ENCODE results near the gene DDRGK1. TPM values are rescaled to one million over a fixed set of nuclear protein-coding genes. Genes with fewer than 3 reads are reported as not detected.

DDRGK1 gene
- total RNA-seq, 1 experiment from 2014 or later = 65.5 TPM

GRCh38 chr20:3228750-3229032, 24.2 kb upstream of the DDRGK1 start:
- BruUV-seq (replicated peaks) = no TSS peak
- TF ChIP-seq CTCF (IDR thresholded peaks at IDR 0.05) (no peak), POLR2AphosphoS5 (IDR thresholded peaks at IDR 0.05; ENCODE audit: low read depth, low read length) (no peak), REST (IDR thresholded peaks at IDR 0.05; ENCODE audit: insufficient read depth in 1 of 2, low read depth in 2 of 2, low read length in 1 of 2) (no peak), TCF7L2 (IDR thresholded peaks at IDR 0.05; ENCODE audit: low read depth, low read length) (no peak), SIN3A (IDR thresholded peaks at IDR 0.05; ENCODE audit: borderline replicate concordance, insufficient read depth, low read depth, low read length) (no peak)
- H3K4me3 ChIP-seq (ENCODE audit: low read depth in 2 of 2, low read length in 2 of 2) = no peak overlapping the region
- no peaks in the 10 kb centered on the region for H3K27me3 ChIP-seq (ENCODE audit: control insufficient read depth, insufficient read depth, low read length)
- CTCF ChIA-PET = no interaction called here
- no peak for ATAC-seq
- POLR2A ChIA-PET = no interaction called here
- intact Hi-C loops (cut with micrococcal nuclease; ENCODE audit: unreplicated experiment) (no loop called here), in situ Hi-C loops (cut with HindIII; ENCODE audit: low pct_unique_long_range_greater_than_20kb, low sequenced_read_pairs) (no loop called here)
- no peak for DNase-seq (ENCODE audit: low read depth, low spot score)
- H3K4me1 ChIP-seq (ENCODE audit: control insufficient read depth, insufficient read depth, low read length) = peaks cover 25% of the 10 kb centered on the region
- H3K36me3 ChIP-seq (ENCODE audit: control insufficient read depth, insufficient read depth, low read length) = no peaks in the 10 kb centered on the region
- no peaks in the 10 kb centered on the region for H3K9me3 ChIP-seq (ENCODE audit: control insufficient read depth, insufficient read depth, low read depth, low read length)
- H3K27ac ChIP-seq (ENCODE audit: low read length) = no peak overlapping the region

- BruUV-seq (replicated peaks) = no TSS peak
- Histone ChIP-seq H3K4me3 (ENCODE audit: low read depth in 2 of 2, low read length in 2 of 2) (no peak overlapping the region), H3K9me3 (ENCODE audit: control insufficient read depth, insufficient read depth, low read depth, low read length) (no peaks in the 10 kb centered on the region), H3K4me1 (ENCODE audit: control insufficient read depth, insufficient read depth, low read length) (peaks cover 30% of the 10 kb centered on the region), H3K27me3 (ENCODE audit: control insufficient read depth, insufficient read depth, low read length) (no peaks in the 10 kb centered on the region), H3K36me3 (ENCODE audit: control insufficient read depth, insufficient read depth, low read length) (no peaks in the 10 kb centered on the region), H3K27ac (ENCODE audit: low read length) (no peak overlapping the region)
- ATAC-seq (no peak), DNase-seq (ENCODE audit: low read depth, low spot score) (no peak)
- in situ Hi-C loops (cut with HindIII; ENCODE audit: low pct_unique_long_range_greater_than_20kb, low sequenced_read_pairs) (no loop called here), intact Hi-C loops (cut with micrococcal nuclease; ENCODE audit: unreplicated experiment) (no loop called here)
- no peak for TF ChIP-seq TCF7L2 (IDR thresholded peaks at IDR 0.05; ENCODE audit: low read depth, low read length)
- TF ChIP-seq SIN3A (IDR thresholded peaks at IDR 0.05; ENCODE audit: borderline replicate concordance, insufficient read depth, low read depth, low read length) = no peak
- no peak for TF ChIP-seq CTCF (IDR thresholded peaks at IDR 0.05)
- TF ChIP-seq POLR2AphosphoS5 (IDR thresholded peaks at IDR 0.05; ENCODE audit: low read depth, low read length) = no peak
- TF ChIP-seq REST (IDR thresholded peaks at IDR 0.05; ENCODE audit: insufficient read depth in 1 of 2, low read depth in 2 of 2, low read length in 1 of 2) = no peak
- CTCF ChIA-PET = interaction anchor here (0.6 kb wide), 1 partner anchor 20 kb away, joined by 3 read pairs; no protein-coding TSS in a partner anchor
- POLR2A ChIA-PET = no interaction called here
Observed at GRCh38 chr20:3227936-3228749, 23.7 kb upstream of the DDRGK1 start.
